ENCODE results near the gene FBN2. TPM values are rescaled to one million over a fixed set of nuclear protein-coding genes. Genes with fewer than 3 reads are reported as not detected.

Gene FBN2
- total RNA-seq (2014; rRNA removed; shearing (Covaris generic)), result 0.04 and 0.16 TPM in 2 replicates

DNA sequence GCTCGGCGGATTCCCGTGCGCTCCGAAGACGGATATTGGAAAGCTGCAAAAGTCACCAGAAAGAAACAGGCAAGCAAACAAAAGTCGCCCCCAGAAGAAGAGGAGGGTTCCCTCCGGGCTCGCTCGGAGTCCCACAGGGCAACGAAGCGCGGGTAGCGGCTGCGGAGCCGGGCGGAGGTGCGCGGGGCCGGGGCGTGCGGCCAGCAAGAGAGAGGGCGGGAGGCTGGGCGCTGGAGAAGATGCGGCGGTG lies at the start of gene FBN2:
TSS of gene FBN2 (minus strand) at position 246 of the 250 bp plus-strand sequence. CDS start 642 bp downstream, outside the sequence.

Small RNAs within 50 kb of the gene (small RNA-seq; reads per million reads assigned to genes)
- gene RF00019, result not detected
